Cardiac muscle cell (in vitro differentiated cells and primary cell): Measurements from ENCODE around the gene IMMP1L. TPM values are rescaled to one million over a fixed set of nuclear protein-coding genes. Genes with fewer than 3 reads are reported as not detected.

ENCODE experiments used
- DNase-seq, 2 donors: peaks; one replicate each; pipeline versions ENCODE4 v3.0.0 to v3.0.0-alpha.2; 2010 to 2017; ENCODE audit warnings: low read depth in 1 of 2, low spot score in 1 of 2
- H3K27ac ChIP-seq: fragments of 200-600 bp; sonication (generic); 2 replicates; pipeline ENCODE4 v1.5.1; 2016
- H3K27me3 ChIP-seq: fragments of 200-600 bp; sonication (generic); 2 replicates; pipeline ENCODE4 v1.6.0; 2016; ENCODE audit warnings: control low read depth
- H3K36me3 ChIP-seq: fragments of 200-600 bp; sonication (generic); 2 replicates; pipeline ENCODE4 v1.5.1; 2016; ENCODE audit warnings: control low read depth
- H3K4me1 ChIP-seq: fragments of 200-600 bp; sonication (generic); 2 replicates; pipeline ENCODE4 v1.8.1; 2017; ENCODE audit warnings: low read depth, mild to moderate bottlenecking, mixed run types
- H3K4me3 ChIP-seq: fragments of 200-600 bp; sonication (generic); 2 replicates; pipeline ENCODE4 v1.5.1; 2016; ENCODE audit warnings: mild to moderate bottlenecking
- H3K9me3 ChIP-seq: fragments of 200-600 bp; sonication (generic); 2 replicates; pipeline ENCODE4 v1.5.1; 2017; ENCODE audit warnings: low read depth, mild to moderate bottlenecking, control low read depth
- CTCF ChIP-seq: IDR thresholded peaks from 2 replicates; pipeline ENCODE4 v1.5.1; 2012; ENCODE audit warnings: low read depth, mild to moderate bottlenecking, low read length
- polyA plus RNA-seq: library from polyadenylated mRNA; unstranded; fragments of >200 nt; fragmentation: Nextera tagmentation; extraction: Ambion mirVana; gene quantifications from 2 replicates; pipeline ENCODE4 v1.2.1, GENCODE V29; 2016
- total RNA-seq: library from RNA; depleted of rRNA; stranded (reverse); fragments of >200 nt; gene quantifications from 2 replicates; pipeline ENCODE4 v1.2.3, GENCODE V29; 2016

The IMMP1L gene
- total and polyA plus RNA-seq, 2 experiments from 2014 or later: 35.5 to 140 TPM

- Histone ChIP-seq H3K4me1 (no peaks in the 10 kb centered on the region), H3K36me3 (no peaks in the 10 kb centered on the region), H3K27ac (no peak overlapping the region), H3K27me3 (no peaks in the 10 kb centered on the region), H3K4me3 (no peak overlapping the region), H3K9me3 (no peaks in the 10 kb centered on the region)
- DNase-seq: no peak
- TF ChIP-seq CTCF: no peak
These were observed 60.4 kb downstream of the IMMP1L start for GRCh38 chr11:31449040-31449439.

- H3K4me1 ChIP-seq: no peaks in the 10 kb centered on the region
- TF ChIP-seq CTCF: no peak
- H3K4me3 ChIP-seq: no peak overlapping the region
- no peaks in the 10 kb centered on the region for H3K9me3 ChIP-seq
- no peak overlapping the region for H3K27ac ChIP-seq
- no peak for DNase-seq
- no peaks in the 10 kb centered on the region for H3K27me3 ChIP-seq
- no peaks in the 10 kb centered on the region for H3K36me3 ChIP-seq
These were observed 63.8 kb downstream of the IMMP1L start for GRCh38 chr11:31445621-31446020.

- Histone ChIP-seq H3K4me3 (no peak overlapping the region), H3K4me1 (no peaks in the 10 kb centered on the region), H3K27ac (no peak overlapping the region), H3K27me3 (no peaks in the 10 kb centered on the region), H3K9me3 (no peaks in the 10 kb centered on the region), H3K36me3 (no peaks in the 10 kb centered on the region)
- TF ChIP-seq CTCF: no peak
- no peak for DNase-seq
These were observed 65.6 kb downstream of the IMMP1L start for GRCh38 chr11:31443802-31444201.

- TF ChIP-seq CTCF: no peak
- no peaks in the 10 kb centered on the region for H3K36me3 ChIP-seq
These were observed 67.3 kb downstream of the IMMP1L start for GRCh38 chr11:31442086-31442485.

GRCh38 chr11:31441296-31441695 lies 68.1 kb downstream of the IMMP1L start:
- Histone ChIP-seq H3K36me3 (no peaks in the 10 kb centered on the region), H3K27ac (no peak overlapping the region), H3K9me3 (no peaks in the 10 kb centered on the region), H3K4me3 (no peak overlapping the region), H3K4me1 (no peaks in the 10 kb centered on the region), H3K27me3 (no peaks in the 10 kb centered on the region)
- no peak for DNase-seq
- TF ChIP-seq CTCF: no peak

More at GRCh38 chr11:31442086-31442485, 67.3 kb downstream of the IMMP1L start:
- Histone ChIP-seq H3K27me3 (no peaks in the 10 kb centered on the region), H3K4me1 (no peaks in the 10 kb centered on the region), H3K9me3 (no peaks in the 10 kb centered on the region), H3K4me3 (no peak overlapping the region), H3K27ac (no peak overlapping the region)
- DNase-seq: no peak
